CD4-positive, CD25-positive, alpha-beta regulatory T cell (primary cell): ENCODE results near the gene IQCC. TPM values are rescaled to one million over a fixed set of nuclear protein-coding genes. Genes with fewer than 3 reads are reported as not detected.
A peak's percentile ranks its signal among the peaks of the same experiment; 100 is the strongest.

Experiments used
- ATAC-seq, 2 donors: fragments of 150-1000 bp; cut with Tn5 transposase; one replicate each; pipeline ENCODE4 v1.10.0; 2021; ENCODE audit warnings: low read depth in 2 of 2, moderate number of reproducible peaks in 2 of 2, moderate library complexity in 1 of 2
- DNase-seq, 3 donors: peaks; one replicate each; pipeline versions ENCODE4 v3.0.0 to v3.0.0-alpha.2; 2012 to 2022; ENCODE audit warnings: mixed read lengths in 1 of 3
- H3K27ac ChIP-seq: one replicate; pipeline ENCODE4 v1.7.0; 2013; ENCODE audit warnings: mild to moderate bottlenecking, low read length; ENCODE audit not compliant: insufficient read depth, poor library complexity, severe bottlenecking
- H3K27me3 ChIP-seq: one replicate; pipeline ENCODE4 v1.7.0; 2013; ENCODE audit warnings: low read length; ENCODE audit not compliant: control insufficient read depth, insufficient read depth
- H3K36me3 ChIP-seq: one replicate; pipeline ENCODE4 v1.7.0; 2013; ENCODE audit warnings: mild to moderate bottlenecking, low read length, moderate library complexity; ENCODE audit not compliant: control insufficient read depth, insufficient read depth
- H3K4me1 ChIP-seq: 2 replicates; pipeline ENCODE4 v1.7.0; 2013; ENCODE audit warnings: mild to moderate bottlenecking, low read length; ENCODE audit not compliant: insufficient read depth, control insufficient read depth, poor library complexity, severe bottlenecking
- H3K4me3 ChIP-seq: one replicate; pipeline ENCODE4 v1.7.0; 2013; ENCODE audit warnings: low read depth, mild to moderate bottlenecking, low read length, moderate library complexity
- H3K9me3 ChIP-seq, 2 experiments: 1 replicate in 1 of 2; 2 replicates in 1 of 2; pipeline ENCODE4 v1.7.0; 2013; ENCODE audit warnings: low read length in 2 of 2, mild to moderate bottlenecking in 1 of 2, moderate library complexity in 1 of 2; ENCODE audit not compliant: control insufficient read depth in 2 of 2
- H3K27ac Mint-ChIP-seq, 3 donors: one replicate each; pipeline ENCODE4 v1.8.0; 2020 to 2022; ENCODE audit warnings: mild to moderate bottlenecking in 3 of 3, mixed read lengths in 3 of 3, moderate library complexity in 2 of 3
- H3K27me3 Mint-ChIP-seq: one replicate; pipeline ENCODE4 v1.8.0; 2022; ENCODE audit warnings: mild to moderate bottlenecking, mixed read lengths
- H3K36me3 Mint-ChIP-seq: one replicate; pipeline ENCODE4 v1.8.0; 2020; ENCODE audit warnings: mixed read lengths
- H3K4me1 Mint-ChIP-seq, 4 donors: one replicate each; pipeline ENCODE4 v1.8.0; 2020 to 2022; ENCODE audit warnings: mixed read lengths in 4 of 4, mild to moderate bottlenecking in 1 of 4
- H3K4me3 Mint-ChIP-seq, 4 donors: one replicate each; pipeline ENCODE4 v1.8.0; 2020 to 2022; ENCODE audit warnings: mild to moderate bottlenecking in 4 of 4, mixed read lengths in 4 of 4, moderate library complexity in 3 of 4
- H3K9me3 Mint-ChIP-seq, 7 donors: one replicate each; pipeline ENCODE4 v1.8.0; 2020 to 2022; ENCODE audit warnings: mixed read lengths in 7 of 7, mild to moderate bottlenecking in 3 of 7, moderate library complexity in 2 of 7
- polyA plus RNA-seq, 4 donors: library from polyadenylated mRNA; unstranded; fragments of 300-500 nt; fragmentation: Illumina TruSeq; gene quantifications; one replicate each; pipeline ENCODE4 v1.2.3, GENCODE V29; 2021
- total RNA-seq: library from RNA; stranded (reverse); gene quantifications from one replicate; pipeline ENCODE4 v1.2.3, GENCODE V29; 2022

IQCC gene
- total and polyA plus RNA-seq, 5 donors from 2014 or later, result 0.68 to 2.7 (median 1.6) TPM

DNA sequence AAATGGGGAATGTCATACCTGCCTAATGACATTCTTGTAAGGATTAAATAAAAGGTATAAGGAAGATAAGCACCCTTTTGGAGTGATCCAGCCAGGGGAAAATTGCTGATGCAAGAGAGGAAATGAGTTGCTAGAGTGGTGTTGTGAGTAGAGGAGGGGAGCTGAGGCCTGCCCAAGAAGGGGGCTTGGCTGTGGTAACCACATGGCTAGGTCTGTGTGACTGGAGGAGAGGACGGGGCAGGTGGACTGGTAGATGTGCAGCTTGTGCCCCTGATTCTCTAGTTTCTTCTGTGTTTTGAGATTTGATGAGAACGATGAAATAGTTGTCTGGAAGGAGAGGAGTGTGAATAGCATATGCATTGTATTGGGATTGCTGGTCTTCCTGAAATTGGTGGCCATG is 19.4 kb upstream of the IQCC start:
- DNase-seq, result no peak
- H3K27me3 Mint-ChIP-seq, result no peaks in the 10 kb centered on the region
- H3K4me3 Mint-ChIP-seq, result no peak overlapping the region
- Histone ChIP-seq H3K9me3 (no peaks in the 10 kb centered on the region), H3K27me3 (no peaks in the 10 kb centered on the region), H3K4me1 (peaks cover 26% of the 10 kb centered on the region), H3K36me3 (peaks cover 67% of the 10 kb centered on the region), H3K4me3 (no peak overlapping the region), H3K27ac (no peak overlapping the region)
- peak overlapping the region in 2 of 3 donors; percentile 37 to 61 for H3K27ac Mint-ChIP-seq
- H3K9me3 Mint-ChIP-seq, result no peaks in the 10 kb centered on the region
- H3K4me1 Mint-ChIP-seq, result peaks cover 11 to 49% (median 40%) of the 10 kb centered on the region in 4 donors
- H3K36me3 Mint-ChIP-seq, result peaks cover 54% of the 10 kb centered on the region
- no peak for ATAC-seq

- Mint-ChIP-seq H3K27me3 (no peaks in the 10 kb centered on the region), H3K4me1 (peaks cover 7 to 49% (median 36%) of the 10 kb centered on the region in 4 donors), H3K4me3 (peak overlapping the region in 1 of 4 donors; percentile 10), H3K27ac (peak overlapping the region in 1 of 3 donors; percentile 61), H3K36me3 (peaks cover 58% of the 10 kb centered on the region), H3K9me3 (no peaks in the 10 kb centered on the region)
- H3K36me3 ChIP-seq, result peaks cover 70% of the 10 kb centered on the region
- ATAC-seq (no peak), DNase-seq (no peak)
- no peaks in the 10 kb centered on the region for H3K9me3 ChIP-seq
- no peak overlapping the region for H3K27ac ChIP-seq
- H3K4me1 ChIP-seq, result peaks cover 22% of the 10 kb centered on the region
- H3K4me3 ChIP-seq, result no peak overlapping the region
- H3K27me3 ChIP-seq, result no peaks in the 10 kb centered on the region
These were observed 19.0 kb upstream of the IQCC start for GRCh38 chr1:32186491-32186890.

GRCh38 chr1:32187850-32188249 is 17.6 kb upstream of the IQCC start:
- H3K4me3 ChIP-seq, result no peak overlapping the region
- H3K27me3 Mint-ChIP-seq, result no peaks in the 10 kb centered on the region
- H3K4me1 Mint-ChIP-seq, result peaks cover 7 to 37% (median 29%) of the 10 kb centered on the region in 4 donors
- H3K27ac Mint-ChIP-seq, result no peak overlapping the region
- H3K36me3 Mint-ChIP-seq, result peaks cover 64% of the 10 kb centered on the region
- no peak overlapping the region for H3K27ac ChIP-seq
- ATAC-seq, result no peak
- no peaks in the 10 kb centered on the region for H3K9me3 ChIP-seq
- no peaks in the 10 kb centered on the region for H3K9me3 Mint-ChIP-seq
- H3K4me1 ChIP-seq, result peaks cover 10% of the 10 kb centered on the region
- DNase-seq, result no peak
- no peaks in the 10 kb centered on the region for H3K27me3 ChIP-seq
- peaks cover 78% of the 10 kb centered on the region for H3K36me3 ChIP-seq
- H3K4me3 Mint-ChIP-seq, result no peak overlapping the region

GRCh38 chr1:32192220-32192948 is 13.1 kb upstream of the IQCC start:
- Mint-ChIP-seq H3K27me3 (no peaks in the 10 kb centered on the region), H3K4me1 (peaks cover 6 to 38% (median 24%) of the 10 kb centered on the region in 4 donors), H3K36me3 (peaks cover 59% of the 10 kb centered on the region), H3K27ac (peak overlapping the region in 1 of 3 donors; percentile 60), H3K9me3 (no peaks in the 10 kb centered on the region), H3K4me3 (no peak overlapping the region)
- DNase-seq (no peak), ATAC-seq (no peak)
- no peak overlapping the region for H3K4me3 ChIP-seq
- peaks cover 17% of the 10 kb centered on the region for H3K4me1 ChIP-seq
- peaks cover 82% of the 10 kb centered on the region for H3K36me3 ChIP-seq
- H3K27ac ChIP-seq, result no peak overlapping the region
- H3K9me3 ChIP-seq, result no peaks in the 10 kb centered on the region
- no peaks in the 10 kb centered on the region for H3K27me3 ChIP-seq

- peaks cover 58% of the 10 kb centered on the region for H3K36me3 ChIP-seq
- H3K4me1 Mint-ChIP-seq, result peaks cover 6 to 48% (median 31%) of the 10 kb centered on the region in 4 donors
- H3K27ac ChIP-seq, result no peak overlapping the region
- H3K4me3 Mint-ChIP-seq, result no peak overlapping the region
- no peaks in the 10 kb centered on the region for H3K9me3 ChIP-seq
- peaks cover 39% of the 10 kb centered on the region for H3K36me3 Mint-ChIP-seq
- H3K27ac Mint-ChIP-seq, result peak overlapping the region in 1 of 3 donors; percentile 82
- ATAC-seq (no peak), DNase-seq (no peak)
- peaks cover 22% of the 10 kb centered on the region for H3K4me1 ChIP-seq
- no peaks in the 10 kb centered on the region for H3K27me3 ChIP-seq
- no peaks in the 10 kb centered on the region for H3K9me3 Mint-ChIP-seq
- no peak overlapping the region for H3K4me3 ChIP-seq
- H3K27me3 Mint-ChIP-seq, result no peaks in the 10 kb centered on the region
These were observed 10.5 kb upstream of the IQCC start for GRCh38 chr1:32194984-32195383.

- Mint-ChIP-seq H3K27ac (peak overlapping the region in 2 of 3 donors; percentile 74 to 82), H3K9me3 (no peaks in the 10 kb centered on the region), H3K4me3 (peak overlapping the region in 2 of 4 donors; percentile 52 to 77), H3K27me3 (no peaks in the 10 kb centered on the region), H3K36me3 (peaks cover 36% of the 10 kb centered on the region), H3K4me1 (peaks cover 6 to 54% (median 35%) of the 10 kb centered on the region in 4 donors)
- no peaks in the 10 kb centered on the region for H3K9me3 ChIP-seq
- no peak overlapping the region for H3K4me3 ChIP-seq
- no peak overlapping the region for H3K27ac ChIP-seq
- peaks cover 53% of the 10 kb centered on the region for H3K36me3 ChIP-seq
- ATAC-seq (no peak), DNase-seq (no peak)
- H3K4me1 ChIP-seq, result peaks cover 27% of the 10 kb centered on the region
- no peaks in the 10 kb centered on the region for H3K27me3 ChIP-seq
These were observed 9.9 kb upstream of the IQCC start for GRCh38 chr1:32195531-32195930.

- Mint-ChIP-seq H3K36me3 (peaks cover 33% of the 10 kb centered on the region), H3K4me1 (peaks cover 6 to 54% (median 35%) of the 10 kb centered on the region in 4 donors)
- no peak for ATAC-seq
These were observed 9.3 kb upstream of the IQCC start for GRCh38 chr1:32195972-32196823.

More at GRCh38 chr1:32195972-32196823, 9.3 kb upstream of the IQCC start:
- peaks cover 34% of the 10 kb centered on the region for H3K4me1 ChIP-seq
- H3K27me3 Mint-ChIP-seq, result no peaks in the 10 kb centered on the region
- peak overlapping the region; percentile 30 to 83 (median 75) for H3K4me3 Mint-ChIP-seq
- no peaks in the 10 kb centered on the region for H3K9me3 Mint-ChIP-seq
- DNase-seq, result peak in 2 of 3 donors; percentile 11 to 54
- peak overlapping the region; percentile 20 to 83 (median 82) for H3K27ac Mint-ChIP-seq
- H3K4me3 ChIP-seq, result peak overlapping the region; percentile 41
- H3K27ac ChIP-seq, result peak overlapping the region; percentile 5
- no peaks in the 10 kb centered on the region for H3K9me3 ChIP-seq
- H3K27me3 ChIP-seq, result no peaks in the 10 kb centered on the region
- peaks cover 47% of the 10 kb centered on the region for H3K36me3 ChIP-seq
